Measurements from ENCODE around the gene AMH. TPM values are rescaled to one million over a fixed set of nuclear protein-coding genes. Genes with fewer than 3 reads are reported as not detected.

AMH gene
- total and polyA plus RNA-seq, 2 of the 13 experiments (the other 11 are each of a cell fraction or from before 2014, with no cell fraction given), result 0.03 to 0.18 TPM

DNA sequence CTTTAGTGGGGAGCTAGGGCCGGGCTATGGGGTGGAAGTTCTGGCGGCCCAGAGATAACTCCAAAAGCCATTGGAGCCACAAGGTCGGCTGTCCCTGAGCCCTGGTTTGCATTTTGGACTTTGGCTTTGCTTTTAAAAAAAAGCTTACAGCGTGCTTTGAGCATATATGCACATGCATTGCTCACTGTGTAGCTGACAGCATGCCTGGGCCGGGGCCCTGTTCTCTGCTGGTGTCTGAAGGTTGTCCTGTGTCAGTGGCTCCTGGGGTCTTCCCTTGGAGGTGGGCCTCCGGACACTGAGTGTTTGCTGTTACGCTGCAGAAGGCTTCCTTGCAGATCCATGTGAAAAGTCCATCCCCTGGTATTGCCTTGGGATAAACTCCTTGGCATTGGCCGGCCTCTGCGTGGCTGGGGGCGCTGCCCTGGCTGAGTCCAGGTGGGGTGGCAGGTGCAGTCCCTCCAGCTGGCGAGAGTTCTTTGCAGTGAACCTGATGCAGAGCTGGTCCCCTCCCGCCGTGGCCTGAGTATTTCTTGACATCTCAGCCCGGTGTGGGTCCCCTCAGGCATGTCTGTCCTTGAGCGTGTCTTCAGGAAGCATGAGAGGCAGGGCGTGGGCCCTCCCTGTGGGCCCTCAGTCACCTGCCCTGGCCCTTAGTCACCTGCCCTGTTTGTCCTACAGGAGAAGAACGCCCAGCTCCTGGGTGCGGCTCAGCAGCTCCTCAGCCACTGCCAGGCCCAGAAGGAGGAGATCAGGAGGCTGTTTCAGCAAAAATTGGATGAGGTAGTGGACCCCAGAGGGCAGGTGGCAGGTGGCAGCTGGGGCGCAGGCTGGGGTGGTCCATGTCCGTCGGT is 36.0 kb upstream of the AMH start (continued):
- TF ChIP-seq TCF7 (IDR thresholded peaks at IDR 0.05; ENCODE audit: low read depth), result no peak
- TF ChIP-seq ZSCAN30 (CRISPR knock-in tag; IDR thresholded peaks at IDR 0.05), result no peak
- TF ChIP-seq TFAP4 (IDR thresholded peaks at IDR 0.05; ENCODE audit: borderline replicate concordance, low read depth), result 0 out of 2 replicates have a peak, but pooled peaks have one; percentile 7
- TF ChIP-seq ZNF574 (CRISPR knock-in tag; IDR thresholded peaks at IDR 0.05), result peak; percentile 74
- TF ChIP-seq MAZ (IDR thresholded peaks at IDR 0.05; ENCODE audit: borderline replicate concordance, low read depth, low read length), result peak; percentile 8; the same call in 1 of the 2 replicates
- TF ChIP-seq MAZ (CRISPR knock-in tag; IDR thresholded peaks at IDR 0.05; ENCODE audit: low read depth), result 0 out of 2 replicates have a peak, but pooled peaks have one; percentile 24
- TF ChIP-seq ZNF580 (CRISPR knock-in tag; IDR thresholded peaks at IDR 0.05; ENCODE audit: borderline replicate concordance, low read depth), result peak; percentile 87; the same call in 1 of the 2 replicates
- TF ChIP-seq ZNF317 (CRISPR knock-in tag; IDR thresholded peaks at IDR 0.05), result peak; percentile 92; the same call in 1 of the 2 replicates
- peak; percentile 48; the same call in 1 of the 2 replicates for TF ChIP-seq ZNF691 (CRISPR knock-in tag; IDR thresholded peaks at IDR 0.05; ENCODE audit: borderline replicate concordance, low read depth)
- peak; percentile 33; the same call in 1 of the 2 replicates for TF ChIP-seq DPF2 (CRISPR knock-in tag; IDR thresholded peaks at IDR 0.05; ENCODE audit: borderline replicate concordance, low read depth)
- TF ChIP-seq ZFY (CRISPR knock-in tag; IDR thresholded peaks at IDR 0.05), result peak; percentile 84
- TF ChIP-seq KLF16 (CRISPR knock-in tag; IDR thresholded peaks at IDR 0.05), result peak in 1 of 2 experiments; percentile 69; a peak in 1 of 4 replicates
- peak; percentile 47; the same call in 1 of the 2 replicates for TF ChIP-seq RARA (CRISPR knock-in tag; IDR thresholded peaks at IDR 0.05)
- peak; percentile 77; the same call in 1 of the 3 replicates for TF ChIP-seq MXI1 (IDR thresholded peaks at IDR 0.05; ENCODE audit: borderline replicate concordance, low read depth, low read length)
- peak; percentile 43; the same call in 1 of the 2 replicates for TF ChIP-seq SP4 (CRISPR knock-in tag; IDR thresholded peaks at IDR 0.05)
- TF ChIP-seq ZNF556 (CRISPR knock-in tag; IDR thresholded peaks at IDR 0.05; ENCODE audit: borderline replicate concordance), result peak; percentile 88; the same call in 1 of the 2 replicates
- TF ChIP-seq KAT8 (CRISPR knock-in tag; IDR thresholded peaks at IDR 0.05), result peak; percentile 64; the same call in 1 of the 2 replicates
- 0 out of 4 replicates have a peak, but pooled peaks of 1 of the 2 experiments have one; percentile 19 for TF ChIP-seq EP300 (IDR thresholded peaks at IDR 0.05; ENCODE audit: low read depth in 2 of 2, low read length in 2 of 2)
- no peak for TF ChIP-seq EP300 (CRISPR knock-in tag; IDR thresholded peaks at IDR 0.05; ENCODE audit: borderline replicate concordance)
- TF ChIP-seq HCFC1 (IDR thresholded peaks at IDR 0.05; ENCODE audit: low read depth, low read length), result no peak
- TF ChIP-seq MAF1 (CRISPR knock-in tag; IDR thresholded peaks at IDR 0.05; ENCODE audit: borderline replicate concordance), result peak; percentile 68; the same call in 1 of the 2 replicates
- TF ChIP-seq, protein P1, sequence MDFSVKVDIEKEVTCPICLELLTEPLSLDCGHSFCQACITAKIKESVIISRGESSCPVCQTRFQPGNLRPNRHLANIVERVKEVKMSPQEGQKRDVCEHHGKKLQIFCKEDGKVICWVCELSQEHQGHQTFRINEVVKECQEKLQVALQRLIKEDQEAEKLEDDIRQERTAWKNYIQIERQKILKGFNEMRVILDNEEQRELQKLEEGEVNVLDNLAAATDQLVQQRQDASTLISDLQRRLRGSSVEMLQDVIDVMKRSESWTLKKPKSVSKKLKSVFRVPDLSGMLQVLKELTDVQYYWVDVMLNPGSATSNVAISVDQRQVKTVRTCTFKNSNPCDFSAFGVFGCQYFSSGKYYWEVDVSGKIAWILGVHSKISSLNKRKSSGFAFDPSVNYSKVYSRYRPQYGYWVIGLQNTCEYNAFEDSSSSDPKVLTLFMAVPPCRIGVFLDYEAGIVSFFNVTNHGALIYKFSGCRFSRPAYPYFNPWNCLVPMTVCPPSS (IDR thresholded peaks at IDR 0.05), result no peak
- TF ChIP-seq NFKB2 (CRISPR knock-in tag; IDR thresholded peaks at IDR 0.05; ENCODE audit: borderline replicate concordance), result peak; percentile 90

Measured in HepG2 (cell line).